Keratinocyte (primary cell): ENCODE data around the gene PRSS53. TPM values are rescaled to one million over a fixed set of nuclear protein-coding genes. Genes with fewer than 3 reads are reported as not detected.

Source experiments
- DNase-seq: peaks from one replicate; pipeline ENCODE4 v3.0.0-alpha.2; 2011; ENCODE audit warnings: low read depth, missing footprints, low spot score
- FAIRE-seq: peaks from 2 replicates; lab custom pipeline; 2011; peaks lifted over from hg19 to GRCh38; lab: Jason Lieb, UNC
- H2AFZ ChIP-seq: 2 replicates; pipeline ENCODE4 v1.6.0; 2012; ENCODE audit warnings: low read length, control low read depth, inconsistent platforms; ENCODE audit not compliant: control insufficient read depth
- H3K27ac ChIP-seq: 2 replicates; pipeline ENCODE4 v1.5.1; 2011; ENCODE audit warnings: low read length; ENCODE audit not compliant: control insufficient read depth, insufficient read depth
- H3K27me3 ChIP-seq: 3 replicates; pipeline ENCODE4 v1.6.0; 2011; ENCODE audit warnings: low read length; ENCODE audit not compliant: control insufficient read depth, insufficient read depth; ENCODE audit errors: extremely low read depth
- H3K36me3 ChIP-seq, 2 experiments: 2 replicates in 1 of 2; 3 replicates in 1 of 2; pipeline ENCODE4 v1.5.1; 2011; ENCODE audit warnings: low read length in 2 of 2, mild to moderate bottlenecking in 1 of 2; ENCODE audit not compliant: control insufficient read depth in 2 of 2, insufficient read depth in 2 of 2; ENCODE audit errors: extremely low read depth in 1 of 2
- H3K4me1 ChIP-seq: 3 replicates; pipeline ENCODE4 v1.5.1; 2011; ENCODE audit warnings: low read length; ENCODE audit not compliant: control insufficient read depth, insufficient read depth; ENCODE audit errors: extremely low read depth
- H3K4me2 ChIP-seq: 3 replicates; pipeline ENCODE4 v1.6.0; 2011; ENCODE audit warnings: low read depth, low read length; ENCODE audit not compliant: control insufficient read depth, insufficient read depth; ENCODE audit errors: extremely low read depth
- H3K4me3 ChIP-seq, 3 experiments: fragments of 200-600 bp in 1 of 3; sonication (generic) in 1 of 3; 2 replicates in 2 of 3; 3 replicates in 1 of 3; pipeline ENCODE4 v1.5.1; 2011 to 2016; ENCODE audit warnings: low read length in 3 of 3, mild to moderate bottlenecking in 3 of 3, control low read depth in 2 of 3, inconsistent platforms in 1 of 3, low read depth in 1 of 3, mixed read lengths in 1 of 3, mixed run types in 1 of 3, moderate library complexity in 1 of 3; ENCODE audit not compliant: control insufficient read depth in 2 of 3, insufficient read depth in 2 of 3; ENCODE audit errors: extremely low read depth in 1 of 3
- H3K79me2 ChIP-seq: 2 replicates; pipeline ENCODE4 v1.6.0; 2012; ENCODE audit warnings: low read length; ENCODE audit not compliant: control insufficient read depth, insufficient read depth
- H3K9ac ChIP-seq: 3 replicates; pipeline ENCODE4 v1.6.0; 2011; ENCODE audit warnings: low read length; ENCODE audit not compliant: control insufficient read depth, insufficient read depth; ENCODE audit errors: extremely low read depth
- H3K9me1 ChIP-seq: 3 replicates; pipeline ENCODE4 v1.6.0; 2011; ENCODE audit warnings: low read length; ENCODE audit not compliant: control insufficient read depth, insufficient read depth; ENCODE audit errors: extremely low read depth
- H3K9me3 ChIP-seq: 2 replicates; pipeline ENCODE4 v1.5.1; 2012; ENCODE audit warnings: low read depth, low read length; ENCODE audit not compliant: control insufficient read depth
- H4K20me1 ChIP-seq: 3 replicates; pipeline ENCODE4 v1.6.0; 2011; ENCODE audit warnings: low read length; ENCODE audit not compliant: control insufficient read depth, insufficient read depth; ENCODE audit errors: extremely low read depth
- EZH2 ChIP-seq: IDR thresholded peaks from one replicate; pipeline ENCODE4 v1.6.1; 2012; ENCODE audit warnings: inconsistent platforms, mild to moderate bottlenecking, low read length, moderate library complexity
- dilution Hi-C: fragments of 300-500 bp; cut with MboI; formaldehyde crosslinking; loops from one replicate; pipeline ENCODE4 v1.7.0; 2020; ENCODE audit warnings: low sequenced_read_pairs; ENCODE audit not compliant: extremely low pct_ligation_motif_present
- polyA plus RNA-seq, 5 experiments: library from polyadenylated mRNA; depleted of rRNA in 3 of 5; stranded (reverse) in 3 of 5; stranded (forward) in 1 of 5; unstranded in 1 of 5; fragments of >200 nt; gene quantifications; 1 replicate in 1 of 5; 2 replicates in 3 of 5; 3 replicates in 1 of 5; pipeline versions ENCODE4 v1.2.1 to v1.2.3, GENCODE V29; 2011 to 2012; ENCODE audit warnings: missing spikeins in 2 of 5, low read depth in 1 of 5, low replicate concordance in 1 of 5
- TF ChIP-seq, protein P1 (sequence below), 3 experiments: IDR thresholded peaks in 1 of 3; conservative IDR thresholded peaks in 1 of 3; optimal IDR thresholded peaks in 1 of 3; 2 replicates in 2 of 3; 3 replicates in 1 of 3; pipeline versions ENCODE3 to v1.5.1; 2011; ENCODE audit warnings: low read length in 3 of 3, mild to moderate bottlenecking in 3 of 3, moderate library complexity in 2 of 3, control low read depth in 1 of 3, inconsistent platforms in 1 of 3; ENCODE audit not compliant: insufficient read depth in 2 of 3; ENCODE audit errors: extremely low read depth in 1 of 3

The PRSS53 gene
- polyA plus RNA-seq, 1 donor (not counting 4 experiments of a cell fraction or from before 2014, with no cell fraction given): 0.50 TPM

DNA sequence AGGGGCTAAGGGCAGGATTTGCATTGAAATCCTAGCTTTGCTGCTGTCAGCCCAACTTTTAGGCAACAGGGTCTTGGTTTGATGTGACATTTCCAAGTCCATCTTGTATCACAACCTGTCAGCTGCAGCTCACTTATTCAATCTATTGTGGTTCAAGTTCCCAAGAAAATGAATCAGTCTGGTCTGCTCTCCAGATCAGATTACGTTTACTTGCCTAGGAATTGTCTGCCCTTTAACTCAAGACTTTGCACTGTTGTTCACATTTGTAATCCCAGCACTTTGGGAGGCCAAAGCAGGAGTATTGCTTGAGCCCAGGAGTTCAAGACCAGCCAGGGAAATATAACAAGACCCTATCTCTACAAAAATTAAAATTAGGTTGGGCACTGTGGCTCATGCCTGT lies 45.4 kb downstream of the PRSS53 start:
- Histone ChIP-seq H3K9me3 (no peaks in the 10 kb centered on the region), H3K9me1 (no peaks in the 10 kb centered on the region), H3K36me3 (peaks cover 17 to 20% of the 10 kb centered on the region in 2 experiments), H3K27ac (no peak overlapping the region), H3K4me3 (no peak overlapping the region), H3K27me3 (no peaks in the 10 kb centered on the region), H3K79me2 (no peaks in the 10 kb centered on the region), H3K9ac (no peak overlapping the region), H2AFZ (no peak overlapping the region), H3K4me1 (no peaks in the 10 kb centered on the region), H3K4me2 (no peak overlapping the region), H4K20me1 (no peaks in the 10 kb centered on the region)
- DNase-seq: no peak
- dilution Hi-C loops: no loop called here
- no peak for TF ChIP-seq EZH2
- TF ChIP-seq, protein P1, sequence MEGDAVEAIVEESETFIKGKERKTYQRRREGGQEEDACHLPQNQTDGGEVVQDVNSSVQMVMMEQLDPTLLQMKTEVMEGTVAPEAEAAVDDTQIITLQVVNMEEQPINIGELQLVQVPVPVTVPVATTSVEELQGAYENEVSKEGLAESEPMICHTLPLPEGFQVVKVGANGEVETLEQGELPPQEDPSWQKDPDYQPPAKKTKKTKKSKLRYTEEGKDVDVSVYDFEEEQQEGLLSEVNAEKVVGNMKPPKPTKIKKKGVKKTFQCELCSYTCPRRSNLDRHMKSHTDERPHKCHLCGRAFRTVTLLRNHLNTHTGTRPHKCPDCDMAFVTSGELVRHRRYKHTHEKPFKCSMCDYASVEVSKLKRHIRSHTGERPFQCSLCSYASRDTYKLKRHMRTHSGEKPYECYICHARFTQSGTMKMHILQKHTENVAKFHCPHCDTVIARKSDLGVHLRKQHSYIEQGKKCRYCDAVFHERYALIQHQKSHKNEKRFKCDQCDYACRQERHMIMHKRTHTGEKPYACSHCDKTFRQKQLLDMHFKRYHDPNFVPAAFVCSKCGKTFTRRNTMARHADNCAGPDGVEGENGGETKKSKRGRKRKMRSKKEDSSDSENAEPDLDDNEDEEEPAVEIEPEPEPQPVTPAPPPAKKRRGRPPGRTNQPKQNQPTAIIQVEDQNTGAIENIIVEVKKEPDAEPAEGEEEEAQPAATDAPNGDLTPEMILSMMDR (optimal IDR thresholded peaks at IDR 0.05 in 1 of 3, IDR thresholded peaks at IDR 0.05 in 1 of 3, conservative IDR thresholded peaks at IDR 0.05 in 1 of 3; ENCODE audit: extremely low read depth in 1 of 3, insufficient read depth in 2 of 3, low read length in 3 of 3): no peak
- no peak for FAIRE-seq

DNA sequence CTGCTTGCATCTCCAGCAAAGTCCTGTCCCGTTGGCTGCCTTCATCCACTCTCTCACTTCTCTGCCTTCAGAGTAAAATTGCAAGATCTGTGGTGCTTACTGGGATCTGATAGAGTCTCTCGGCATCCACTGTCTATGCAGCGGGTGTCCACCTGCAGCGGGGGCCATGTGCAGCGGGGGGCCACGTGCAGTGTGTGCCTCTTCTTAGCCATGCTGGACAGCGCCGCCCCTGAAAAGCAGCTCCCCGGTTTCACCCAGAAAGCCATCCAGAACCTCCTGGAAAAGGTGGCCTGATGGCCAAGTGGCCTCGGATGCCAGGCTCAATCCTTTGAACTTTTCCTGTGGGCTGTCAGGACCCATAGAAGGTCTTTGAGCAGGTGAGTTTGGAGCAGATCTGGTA lies 45.9 kb downstream of the PRSS53 start:
- no peaks in the 10 kb centered on the region for H3K9me3 ChIP-seq
- H3K79me2 ChIP-seq: no peaks in the 10 kb centered on the region
- no peaks in the 10 kb centered on the region for H3K9me1 ChIP-seq
- no peak overlapping the region for H3K4me3 ChIP-seq
- dilution Hi-C loops: no loop called here
- no peak for FAIRE-seq
- no peaks in the 10 kb centered on the region for H3K4me1 ChIP-seq
- no peak overlapping the region for H3K27ac ChIP-seq
- no peak overlapping the region for H3K9ac ChIP-seq
- H3K27me3 ChIP-seq: no peaks in the 10 kb centered on the region
- H3K36me3 ChIP-seq: peaks cover 21 to 25% of the 10 kb centered on the region in 2 experiments
- H3K4me2 ChIP-seq: no peak overlapping the region
- no peaks in the 10 kb centered on the region for H4K20me1 ChIP-seq
- TF ChIP-seq EZH2: no peak
- no peak overlapping the region for H2AFZ ChIP-seq
- DNase-seq: no peak

DNA sequence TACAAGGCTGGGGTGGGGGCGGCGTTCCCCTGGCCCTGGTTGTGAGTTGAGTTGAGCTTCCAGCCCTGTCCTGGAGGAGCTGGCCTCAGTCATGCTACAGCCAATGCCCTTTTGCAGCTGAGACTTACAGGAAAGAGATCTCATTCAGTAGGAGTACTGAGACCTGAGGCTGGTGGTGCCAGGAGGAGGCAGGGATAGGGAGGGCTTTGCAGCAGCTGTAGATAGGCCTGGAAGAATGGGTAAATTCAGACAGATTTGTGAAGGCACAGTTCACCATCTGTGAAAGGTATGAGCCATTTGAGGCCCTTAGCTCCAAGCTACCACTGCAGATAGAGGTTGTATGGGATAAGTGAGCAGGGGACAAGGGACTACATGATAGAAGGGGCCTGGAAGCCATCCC lies 49.8 kb downstream of the PRSS53 start:
- no peak overlapping the region for H2AFZ ChIP-seq
- H3K79me2 ChIP-seq: peaks cover 9% of the 10 kb centered on the region
- no peaks in the 10 kb centered on the region for H3K9me1 ChIP-seq
- TF ChIP-seq, protein P1 (optimal IDR thresholded peaks at IDR 0.05 in 1 of 3, IDR thresholded peaks at IDR 0.05 in 1 of 3, conservative IDR thresholded peaks at IDR 0.05 in 1 of 3; ENCODE audit: extremely low read depth in 1 of 3, insufficient read depth in 2 of 3, low read length in 3 of 3): no peak
- TF ChIP-seq EZH2: no peak
- peaks cover 2% of the 10 kb centered on the region for H4K20me1 ChIP-seq
- peaks cover 27 to 37% of the 10 kb centered on the region in 2 experiments for H3K36me3 ChIP-seq
- no peak for FAIRE-seq
- no peaks in the 10 kb centered on the region for H3K27me3 ChIP-seq
- dilution Hi-C loops: no loop called here
- no peak overlapping the region for H3K4me3 ChIP-seq
- H3K9me3 ChIP-seq: no peaks in the 10 kb centered on the region
- no peak overlapping the region for H3K4me2 ChIP-seq
- H3K4me1 ChIP-seq: peaks cover 4% of the 10 kb centered on the region
- H3K27ac ChIP-seq: no peak overlapping the region
- no peak for DNase-seq
- no peak overlapping the region for H3K9ac ChIP-seq
